ENCODE measurements around the gene ALDH3B2.
"Not testable (repeated sequence)": the region's sequence is repeated elsewhere in the genome, so short reads cannot be mapped to it uniquely, and the experiment has no call there.

ALDH3B2 gene

DNA sequence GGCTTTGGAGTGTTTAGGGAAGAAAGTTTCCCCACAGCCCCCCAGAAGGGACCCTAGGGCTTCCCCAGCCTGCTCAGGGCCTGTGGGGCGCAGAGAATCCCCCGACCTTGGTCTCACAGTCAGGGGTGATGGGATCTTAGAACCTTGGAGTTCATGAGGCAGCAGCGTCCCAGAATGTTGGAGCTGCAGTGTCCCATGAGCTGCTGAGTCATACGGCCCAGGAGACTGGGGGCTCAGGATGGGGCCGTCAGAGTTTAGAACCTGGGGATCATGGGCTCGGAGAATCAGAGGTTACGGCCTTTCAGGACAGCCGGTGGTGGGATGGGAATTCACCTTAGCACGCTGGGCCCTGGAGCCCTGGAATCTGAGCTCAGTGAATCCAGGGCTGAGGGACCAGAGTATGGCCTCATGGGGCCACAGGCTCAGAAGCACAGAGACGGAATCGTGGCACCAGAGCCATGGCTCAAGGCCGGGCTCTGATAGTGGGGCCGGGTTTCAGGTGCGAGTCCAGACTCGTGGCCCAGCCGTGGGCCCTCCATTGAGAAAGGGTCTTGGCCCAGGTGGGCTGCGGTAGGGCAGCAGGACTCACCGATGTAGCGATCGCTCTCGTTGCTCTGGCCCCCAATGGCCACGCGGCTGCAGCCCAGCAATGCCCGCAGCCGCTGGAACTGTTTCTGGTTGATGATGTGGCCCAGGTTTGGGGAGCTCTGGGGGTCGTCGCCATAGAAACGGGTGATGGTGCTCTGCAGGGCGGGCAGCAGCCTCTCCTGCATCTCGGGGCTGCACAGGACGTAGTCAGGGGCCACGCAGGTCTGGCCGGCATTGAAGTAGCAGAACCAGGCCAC, 9.5 kb downstream of the ALDH3B2 start:
- Histone ChIP-seq H3K27me3 (peaks cover 0 to 18% of the 10 kb centered on the region in 2 donors), H3K4me3 (no peak overlapping the region), H3K4me1 (no peaks in the 10 kb centered on the region), H3K27ac (no peak overlapping the region), H3K36me3 (no peaks in the 10 kb centered on the region), H3K9me3 (no peaks in the 10 kb centered on the region)
- peak in 1 of 2 donors; percentile 63 for DNase-seq
- TF ChIP-seq CTCF (IDR thresholded peaks at IDR 0.05) = no peak
- intact Hi-C loops (cut with DNase I; ENCODE audit: low total_unique reads) = no loop called here

- Histone ChIP-seq H3K9me3 (no peaks in the 10 kb centered on the region), H3K27me3 (peaks cover 0 to 18% of the 10 kb centered on the region in 2 donors), H3K27ac (no peak overlapping the region), H3K4me1 (no peaks in the 10 kb centered on the region), H3K36me3 (no peaks in the 10 kb centered on the region), H3K4me3 (no peak overlapping the region)
- intact Hi-C loops (cut with DNase I; ENCODE audit: low total_unique reads) = no loop called here
- peak in 1 of 2 donors; percentile 48 for DNase-seq
- TF ChIP-seq CTCF (IDR thresholded peaks at IDR 0.05) = no peak
Measured at GRCh38 chr11:67664213-67664585, 10.2 kb downstream of the ALDH3B2 start.

DNA sequence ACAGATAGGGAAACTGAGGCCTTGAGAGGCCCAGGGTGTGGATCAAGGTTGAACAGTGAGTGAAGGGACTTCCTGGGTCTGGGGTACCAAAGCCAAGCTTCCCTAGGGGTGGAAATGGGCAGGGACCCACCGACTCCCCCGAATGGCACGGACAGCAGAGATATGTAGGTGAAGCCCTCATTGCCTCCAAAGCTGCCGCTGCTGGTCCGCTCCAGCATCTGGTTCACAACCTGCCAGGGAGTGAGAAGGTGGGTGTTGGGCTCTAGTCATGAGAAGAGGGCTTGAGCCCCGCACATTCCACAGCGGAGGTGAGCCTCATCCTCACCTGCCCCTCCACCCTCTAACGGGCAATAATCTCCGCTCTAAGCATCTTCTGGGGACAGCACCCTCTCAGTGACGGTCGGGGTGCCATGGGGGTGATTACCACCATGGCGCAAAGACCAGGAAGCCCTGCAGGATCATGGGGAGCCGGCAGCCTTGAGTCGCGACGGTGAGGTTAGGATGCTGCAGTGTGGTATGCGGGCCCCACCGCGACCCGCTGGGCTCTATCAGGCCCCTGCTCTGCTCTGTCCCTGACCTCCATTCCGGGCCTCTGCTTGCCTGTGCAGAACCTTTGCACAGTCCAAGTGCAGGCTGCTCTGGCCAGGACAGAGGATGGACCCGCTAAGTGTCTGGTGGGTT, 10.8 kb downstream of the ALDH3B2 start:
- Histone ChIP-seq H3K27me3 (peaks cover 0 to 18% of the 10 kb centered on the region in 2 donors), H3K27ac (no peak overlapping the region), H3K36me3 (no peaks in the 10 kb centered on the region), H3K4me1 (no peaks in the 10 kb centered on the region), H3K4me3 (no peak overlapping the region), H3K9me3 (no peaks in the 10 kb centered on the region)
- intact Hi-C loops (cut with DNase I; ENCODE audit: low total_unique reads) = no loop called here
- TF ChIP-seq CTCF (IDR thresholded peaks at IDR 0.05) = no peak
- peak in 1 of 2 donors; percentile 55 for DNase-seq

DNA sequence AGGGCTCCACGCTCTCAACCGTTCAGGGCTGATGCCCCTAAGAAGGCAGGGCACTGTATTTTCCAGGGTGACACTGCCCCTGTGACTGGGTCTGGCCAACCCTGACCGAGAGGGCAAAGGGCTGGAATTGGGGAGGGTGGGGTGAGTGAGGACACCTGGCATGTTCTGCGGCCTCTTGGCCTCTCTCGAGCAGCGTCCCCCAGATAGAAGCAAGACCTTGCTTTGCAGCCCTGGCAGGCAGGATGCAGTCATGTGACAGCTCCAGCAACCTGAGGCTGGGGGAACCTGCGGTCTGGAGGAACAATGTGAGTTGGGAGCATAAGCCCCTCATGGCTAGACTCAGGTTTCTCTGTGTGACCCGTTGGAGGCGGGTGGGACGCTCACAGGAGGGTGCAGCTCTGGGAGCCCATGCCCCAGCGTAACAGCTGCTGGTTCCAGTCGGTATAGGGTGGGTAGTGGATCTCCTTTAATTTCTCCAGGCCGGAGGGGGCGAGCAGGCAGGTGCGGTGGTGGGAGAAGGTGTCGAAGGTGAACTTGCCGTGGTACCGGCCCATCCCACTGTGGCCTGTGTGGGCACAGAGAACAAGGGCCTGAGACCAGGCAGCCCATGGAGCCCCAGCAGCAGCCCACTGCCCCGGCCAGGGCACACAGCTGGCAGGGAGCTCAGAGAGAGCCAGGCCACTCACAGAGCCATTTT, 11.4 kb downstream of the ALDH3B2 start:
- DNase-seq = peak; percentile 10 to 48
- Histone ChIP-seq H3K27me3 (peaks cover 0 to 15% of the 10 kb centered on the region in 2 donors), H3K4me1 (peaks cover 0 to 2% (median 0%) of the 10 kb centered on the region in 4 donors), H3K27ac (no peak overlapping the region), H3K36me3 (no peaks in the 10 kb centered on the region), H3K4me3 (no peak overlapping the region), H3K9me3 (no peaks in the 10 kb centered on the region)
- no peak for TF ChIP-seq CTCF (IDR thresholded peaks at IDR 0.05)
- intact Hi-C loops (cut with DNase I; ENCODE audit: low total_unique reads) = no loop called here

DNA sequence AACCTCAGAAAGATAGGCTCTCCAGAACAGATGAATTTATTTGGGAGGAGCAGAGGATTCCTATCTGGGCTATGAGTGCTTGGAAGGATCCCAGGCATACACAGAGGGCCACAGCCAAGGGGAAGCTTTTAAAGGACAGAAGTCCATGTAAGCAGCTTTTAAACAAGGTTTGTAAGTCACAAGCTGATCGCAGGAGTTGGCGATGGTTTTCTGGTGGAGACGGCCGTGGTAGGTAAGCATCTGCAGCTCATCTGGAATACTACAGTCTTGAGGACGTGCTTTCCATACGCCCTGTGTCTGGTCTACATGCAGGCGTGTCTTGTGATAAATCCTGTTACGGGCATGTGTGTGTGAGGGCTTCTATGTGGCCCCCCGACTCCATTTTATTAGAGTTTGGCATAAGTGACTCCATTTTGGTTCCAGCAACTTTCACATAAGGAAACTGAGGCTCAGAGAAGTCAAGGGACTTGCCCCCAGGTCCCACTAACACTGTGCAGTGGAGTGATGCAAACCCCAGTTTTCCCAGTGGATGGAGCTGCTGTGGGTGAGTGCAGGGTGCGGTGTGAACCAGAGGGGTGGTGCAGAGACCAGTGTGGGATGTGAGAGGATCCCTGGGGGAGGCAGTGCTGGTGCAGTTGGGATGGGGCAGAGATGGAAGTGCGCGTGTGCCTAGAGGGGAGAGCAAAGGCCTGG, 12.1 kb downstream of the ALDH3B2 start:
- intact Hi-C loops (cut with DNase I; ENCODE audit: low total_unique reads) = no loop called here
- peak in 1 of 2 donors; percentile 29 for DNase-seq
- TF ChIP-seq CTCF (IDR thresholded peaks at IDR 0.05) = no peak

DNA sequence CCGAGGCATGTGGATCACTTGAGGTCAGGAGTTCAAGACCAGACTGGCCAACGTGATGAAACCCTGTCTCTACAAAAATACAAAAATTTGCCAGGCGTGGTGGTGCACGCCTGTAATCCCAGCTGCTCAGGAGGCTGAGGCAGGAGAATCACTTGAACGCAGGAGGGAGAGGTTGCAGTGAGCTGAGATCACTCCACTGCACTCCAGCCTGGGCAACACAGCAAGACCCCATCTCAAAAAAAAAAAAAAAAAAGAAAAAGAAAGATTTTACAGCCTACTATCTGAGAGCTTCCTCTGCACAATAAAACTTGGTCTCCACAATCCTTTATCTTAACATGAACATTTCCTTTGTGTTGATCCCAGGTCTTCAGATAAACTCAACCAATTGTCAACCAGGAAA, 13.7 kb downstream of the ALDH3B2 start:
- H3K36me3 ChIP-seq; H3K4me1 ChIP-seq; H3K27me3 ChIP-seq; H3K9me3 ChIP-seq; H3K4me3 ChIP-seq; DNase-seq; intact Hi-C loops (cut with DNase I; ENCODE audit: low total_unique reads); H3K27ac ChIP-seq: not testable (repeated sequence)

More for the DNA sequence above, 12.1 kb downstream of the ALDH3B2 start:
- H3K27ac ChIP-seq = no peak overlapping the region
- peaks cover 0 to 9% of the 10 kb centered on the region in 2 donors for H3K27me3 ChIP-seq
- H3K4me3 ChIP-seq = no peak overlapping the region
- peaks cover 0 to 9% (median 0%) of the 10 kb centered on the region in 4 donors for H3K4me1 ChIP-seq
- H3K9me3 ChIP-seq = no peaks in the 10 kb centered on the region
- no peaks in the 10 kb centered on the region for H3K36me3 ChIP-seq

DNA sequence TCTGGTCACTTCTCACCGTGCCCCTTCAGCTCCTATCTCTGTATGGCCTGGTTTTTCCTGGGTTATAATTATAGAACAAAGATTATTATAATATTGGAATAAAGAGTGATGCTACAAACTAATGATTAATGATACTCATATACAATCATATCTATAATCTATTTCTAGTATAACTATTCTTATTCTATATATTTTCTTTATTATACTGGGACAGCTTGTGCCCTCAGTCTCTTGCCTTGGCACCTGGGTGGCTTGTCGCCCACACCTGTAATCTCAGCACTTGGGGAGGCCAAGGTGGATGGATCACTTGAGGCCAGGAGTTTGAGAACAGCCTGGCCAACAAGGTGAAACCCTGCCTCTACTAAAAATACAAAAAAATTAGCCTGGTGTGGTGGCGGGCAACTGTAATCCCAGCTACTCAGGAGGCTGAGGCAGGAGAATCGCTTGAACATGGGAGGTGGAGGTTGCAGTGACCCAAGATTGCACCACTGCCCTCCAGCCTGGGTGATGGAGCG, 14.7 kb downstream of the ALDH3B2 start:
- H3K9me3 ChIP-seq; H3K4me3 ChIP-seq; H3K27ac ChIP-seq; H3K36me3 ChIP-seq; intact Hi-C loops (cut with DNase I; ENCODE audit: low total_unique reads); DNase-seq; H3K4me1 ChIP-seq; H3K27me3 ChIP-seq: not testable (repeated sequence)
